GM18498 (cell line): ENCODE results near the gene PLS3.
"Not testable (repeated sequence)": the region's sequence is repeated elsewhere in the genome, so short reads cannot be mapped to it uniquely, and the experiment has no call there.

ENCODE experiments used
- ATAC-seq: cut with Tn5 transposase; IDR thresholded peaks from one replicate; pipeline ENCODE4 v1.9.1; 2021; ENCODE audit warnings: mild to moderate bottlenecking, moderate library complexity; ENCODE audit not compliant: unreplicated experiment

Gene PLS3, protein sequence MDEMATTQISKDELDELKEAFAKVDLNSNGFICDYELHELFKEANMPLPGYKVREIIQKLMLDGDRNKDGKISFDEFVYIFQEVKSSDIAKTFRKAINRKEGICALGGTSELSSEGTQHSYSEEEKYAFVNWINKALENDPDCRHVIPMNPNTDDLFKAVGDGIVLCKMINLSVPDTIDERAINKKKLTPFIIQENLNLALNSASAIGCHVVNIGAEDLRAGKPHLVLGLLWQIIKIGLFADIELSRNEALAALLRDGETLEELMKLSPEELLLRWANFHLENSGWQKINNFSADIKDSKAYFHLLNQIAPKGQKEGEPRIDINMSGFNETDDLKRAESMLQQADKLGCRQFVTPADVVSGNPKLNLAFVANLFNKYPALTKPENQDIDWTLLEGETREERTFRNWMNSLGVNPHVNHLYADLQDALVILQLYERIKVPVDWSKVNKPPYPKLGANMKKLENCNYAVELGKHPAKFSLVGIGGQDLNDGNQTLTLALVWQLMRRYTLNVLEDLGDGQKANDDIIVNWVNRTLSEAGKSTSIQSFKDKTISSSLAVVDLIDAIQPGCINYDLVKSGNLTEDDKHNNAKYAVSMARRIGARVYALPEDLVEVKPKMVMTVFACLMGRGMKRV

GRCh38 chrX:115560978-115561604, at the start of gene PLS3:
PLS3 (plus strand) TSS chrX:115561174; CDS start chrX:115610251, 49,077 bp downstream.
- ATAC-seq: peak; percentile 66

DNA sequence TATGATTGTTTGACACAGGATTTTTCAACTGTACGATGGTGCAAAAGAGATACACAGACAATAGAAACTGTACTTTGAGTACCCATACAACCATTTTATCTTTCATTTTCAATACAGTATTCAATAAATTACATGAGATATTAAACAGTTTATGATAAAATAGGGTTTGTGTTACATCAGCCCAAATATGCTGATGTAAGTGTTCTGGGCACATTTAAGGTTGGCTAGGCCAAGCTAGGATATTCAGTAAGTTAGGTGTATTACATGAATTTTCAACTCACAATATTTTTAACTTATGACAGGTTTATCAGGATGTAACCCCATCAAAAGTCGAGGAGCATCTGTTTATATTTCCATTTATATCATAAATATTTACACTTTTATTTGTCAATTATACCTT, 42.9 kb upstream of the PLS3 start:
- no peak for ATAC-seq

DNA sequence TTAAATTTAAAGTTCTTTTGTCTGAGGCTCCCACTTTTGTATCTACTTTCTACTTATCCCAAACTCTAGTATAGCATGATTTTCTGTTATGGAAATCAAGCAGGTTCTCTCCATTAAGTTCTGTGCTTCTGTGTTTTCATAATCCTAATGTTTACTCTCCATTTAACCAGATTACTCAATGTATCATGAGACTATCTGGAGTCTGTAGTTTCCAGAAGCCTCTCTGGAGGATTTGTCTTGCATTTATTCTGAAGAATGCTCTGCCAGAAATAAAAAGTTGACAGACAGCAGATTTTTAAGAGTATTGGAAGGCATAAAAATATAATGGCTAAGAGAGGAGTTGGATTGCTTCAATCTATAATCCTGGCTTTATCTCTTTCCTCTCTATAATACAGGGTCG, 39.2 kb upstream of the PLS3 start:
- no peak for ATAC-seq

DNA sequence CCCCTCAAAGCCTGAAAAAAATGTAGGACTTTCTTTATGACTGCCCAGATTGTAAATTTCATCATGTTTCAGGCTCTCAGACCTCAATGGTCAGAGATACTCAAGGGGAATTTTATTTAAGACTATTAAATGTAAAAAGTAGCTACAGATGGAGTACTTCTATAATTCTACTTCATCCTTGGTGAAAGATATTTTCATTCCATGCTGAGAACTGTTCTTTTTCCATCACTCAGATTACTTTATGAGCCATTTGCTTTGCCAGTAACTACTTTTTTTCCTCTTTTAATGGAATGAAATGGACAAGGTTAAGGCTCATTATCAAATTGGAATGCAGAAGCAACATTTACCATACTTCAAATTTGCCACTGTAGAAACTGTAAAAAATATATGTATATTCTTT, 38.0 kb upstream of the PLS3 start:
- ATAC-seq: no peak

DNA sequence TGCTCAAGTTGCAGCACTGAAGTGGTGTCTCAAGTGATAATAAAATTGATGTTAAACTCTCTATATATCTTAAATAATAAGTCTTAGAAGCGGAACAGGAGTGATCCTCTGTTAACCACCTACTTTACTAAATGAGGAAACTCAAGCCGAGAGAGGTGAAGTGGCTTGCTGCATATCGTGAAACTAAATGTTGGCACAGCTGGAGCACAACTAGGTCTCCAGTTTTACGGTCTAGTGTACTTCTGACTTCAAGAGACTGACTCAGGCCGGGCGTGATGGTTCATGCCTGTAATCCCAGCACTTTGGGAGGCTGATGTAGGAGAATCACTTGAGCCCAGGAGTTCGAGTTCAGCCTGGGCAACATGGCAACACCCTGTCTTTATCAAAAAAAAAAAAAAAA, 35.5 kb upstream of the PLS3 start:
- no peak for ATAC-seq

GRCh38 chrX:115531818-115532403, 29.1 kb upstream of the PLS3 start:
- ATAC-seq: no peak

DNA sequence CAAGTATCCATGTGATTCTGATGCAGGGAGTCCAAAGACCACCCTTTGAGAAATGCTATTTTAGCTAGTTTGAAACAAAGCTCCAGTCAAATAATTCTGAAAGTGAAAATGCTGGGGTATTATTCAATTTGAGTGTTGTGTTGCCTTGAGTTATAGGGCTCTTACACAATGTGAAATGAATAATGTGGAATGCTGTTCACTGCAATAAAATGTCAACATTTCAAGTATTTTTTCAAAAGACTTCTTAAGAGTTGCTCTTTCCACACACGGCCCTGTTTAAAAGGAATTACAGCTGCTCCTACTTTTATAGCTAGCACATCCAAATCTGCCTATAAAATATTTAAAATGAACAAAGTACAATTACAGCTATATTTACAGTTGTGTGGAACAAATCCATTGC, 27.5 kb upstream of the PLS3 start:
- ATAC-seq: no peak

- ATAC-seq: no peak
These were observed 26.6 kb upstream of the PLS3 start for GRCh38 chrX:115534383-115534782.

DNA sequence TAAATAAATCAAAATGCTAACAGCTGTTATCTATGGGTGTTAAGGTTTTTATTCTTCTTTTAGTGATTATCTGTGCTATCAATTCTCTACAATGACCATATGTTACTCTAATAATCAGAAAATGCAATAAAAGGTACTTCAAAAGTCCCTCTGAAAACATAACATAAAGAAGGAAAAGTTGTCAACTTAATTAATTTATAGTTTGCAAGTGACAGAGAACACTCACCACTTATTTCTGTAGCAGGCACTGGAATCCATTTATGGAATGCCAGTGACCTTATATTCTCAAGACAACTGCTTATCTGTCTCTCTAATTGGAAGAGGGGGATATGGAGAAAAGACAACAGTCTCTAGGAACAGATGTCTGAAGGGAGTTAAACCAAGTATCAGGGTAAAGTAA, 25.6 kb upstream of the PLS3 start:
- ATAC-seq: no peak

DNA sequence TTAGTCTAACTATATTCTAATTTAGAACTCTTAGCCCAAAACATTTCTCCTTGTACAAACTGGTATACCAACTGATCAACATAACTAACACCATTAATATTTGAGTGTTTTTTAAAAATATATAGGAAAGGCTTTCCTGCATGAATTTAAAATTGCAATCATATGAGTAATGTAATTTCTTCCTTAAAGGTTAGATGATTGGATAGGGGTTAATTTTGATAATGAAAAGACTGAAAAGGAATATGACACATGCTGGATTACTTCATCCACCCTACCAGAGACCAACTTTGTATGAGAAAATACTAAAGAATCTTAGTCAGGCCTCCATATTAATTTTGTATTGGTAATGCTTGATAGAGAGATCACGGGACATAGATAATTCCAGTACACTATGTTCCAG, 25.1 kb upstream of the PLS3 start:
- no peak for ATAC-seq

GRCh38 chrX:115539841-115540240, 21.1 kb upstream of the PLS3 start:
- no peak for ATAC-seq

GRCh38 chrX:115541045-115541444, 19.9 kb upstream of the PLS3 start:
- not testable (repeated sequence) for ATAC-seq

GRCh38 chrX:115547448-115547847, 13.5 kb upstream of the PLS3 start:
- no peak for ATAC-seq

GRCh38 chrX:115549008-115549407, 12.0 kb upstream of the PLS3 start:
- ATAC-seq: no peak

- no peak for ATAC-seq
These were observed 7.8 kb upstream of the PLS3 start for GRCh38 chrX:115553171-115553570.

GRCh38 chrX:115559672-115560071, 1.3 kb upstream of the PLS3 start:
- ATAC-seq: no peak

- ATAC-seq: no peak
These were observed 580 bp upstream of the PLS3 start for GRCh38 chrX:115560211-115560977.

DNA sequence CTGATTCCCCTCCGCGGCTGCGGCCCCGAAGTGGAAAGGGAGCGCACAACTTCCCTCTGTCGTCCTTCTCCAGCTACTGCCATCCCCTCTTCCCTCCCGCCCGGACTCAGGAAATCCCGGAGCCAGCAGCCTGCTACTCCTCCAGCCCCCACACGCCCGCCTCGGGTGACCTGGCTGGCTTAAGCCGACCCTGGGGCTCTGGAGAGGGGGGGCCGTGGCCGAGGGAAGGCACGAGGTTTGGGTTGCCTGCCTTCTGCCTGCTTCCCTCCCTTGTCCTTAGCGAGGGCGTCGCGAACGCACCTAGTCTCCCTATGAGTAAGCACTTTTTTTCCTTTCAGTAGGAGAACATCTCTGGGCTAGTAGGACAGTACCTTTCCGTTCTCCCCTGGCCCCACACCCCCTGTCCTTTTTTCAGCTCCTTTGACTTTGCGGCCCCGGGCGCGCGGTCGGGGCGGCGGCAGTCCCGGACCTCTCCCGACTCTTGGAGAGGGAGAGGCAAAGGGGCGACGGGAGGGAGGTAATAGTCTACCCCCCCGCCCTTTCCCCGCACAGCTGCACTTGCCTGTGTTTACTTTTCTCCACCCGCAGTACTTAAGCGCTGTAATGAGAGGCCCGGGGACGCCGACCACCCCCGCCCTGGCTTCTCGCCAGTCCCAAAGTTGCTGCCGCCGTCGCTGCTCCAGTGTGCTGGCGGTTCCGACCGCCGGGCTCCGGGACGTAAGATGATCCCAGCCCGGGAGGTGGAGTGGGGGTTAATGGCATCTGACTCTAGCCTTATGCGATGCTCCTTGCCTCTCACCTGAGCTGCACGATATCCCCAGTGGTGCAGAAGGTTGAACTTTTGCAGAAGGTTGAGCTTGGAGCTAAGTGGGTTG, 868 bp downstream of the PLS3 start:
- ATAC-seq: peak; percentile 21

GRCh38 chrX:115562480-115562847, 1.5 kb downstream of the PLS3 start:
- no peak for ATAC-seq

GRCh38 chrX:115563633-115564162, 2.7 kb downstream of the PLS3 start:
- no peak for ATAC-seq
